ENCODE data around the gene LARGE1.
"Not testable (repeated sequence)": the region's sequence is repeated elsewhere in the genome, so short reads cannot be mapped to it uniquely, and the experiment has no call there.

LARGE1 gene

GRCh38 chr22:33884829-33885228 lies 35.4 kb downstream of the LARGE1 start:
- no peak for DNase-seq (ENCODE audit: low read depth in 2 of 2)

GRCh38 chr22:33883961-33884808 lies 36.1 kb downstream of the LARGE1 start:
- no peak for DNase-seq (ENCODE audit: low read depth in 2 of 2)

GRCh38 chr22:33883561-33883960 lies 36.7 kb downstream of the LARGE1 start:
- no peak for DNase-seq (ENCODE audit: low read depth in 2 of 2)

- no peak for DNase-seq (ENCODE audit: low read depth in 2 of 2)
Measured at GRCh38 chr22:33882991-33883390, 37.3 kb downstream of the LARGE1 start.

- no peak for DNase-seq (ENCODE audit: low read depth in 2 of 2)
Measured at GRCh38 chr22:33880986-33881385, 39.3 kb downstream of the LARGE1 start.

DNA sequence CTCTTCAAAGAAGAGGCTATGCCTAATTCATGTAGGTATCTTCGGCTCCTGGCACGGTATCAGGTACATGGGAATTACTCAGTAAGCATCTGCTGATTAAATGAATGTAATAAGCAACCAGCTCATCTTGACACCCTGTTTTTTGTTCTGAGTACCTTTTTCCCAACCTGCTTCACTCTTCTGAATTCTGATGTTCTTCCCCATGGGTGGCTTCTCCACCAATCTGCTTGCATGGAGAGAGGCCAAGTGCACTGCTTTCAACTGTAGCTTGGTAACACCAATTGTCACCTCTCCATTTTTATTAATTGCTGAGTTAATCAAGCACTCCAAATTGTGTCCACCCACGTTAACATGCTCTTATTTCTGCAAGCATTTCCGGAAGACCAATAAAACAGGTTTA lies 40.5 kb downstream of the LARGE1 start:
- no peak for DNase-seq (ENCODE audit: low read depth in 2 of 2)

DNA sequence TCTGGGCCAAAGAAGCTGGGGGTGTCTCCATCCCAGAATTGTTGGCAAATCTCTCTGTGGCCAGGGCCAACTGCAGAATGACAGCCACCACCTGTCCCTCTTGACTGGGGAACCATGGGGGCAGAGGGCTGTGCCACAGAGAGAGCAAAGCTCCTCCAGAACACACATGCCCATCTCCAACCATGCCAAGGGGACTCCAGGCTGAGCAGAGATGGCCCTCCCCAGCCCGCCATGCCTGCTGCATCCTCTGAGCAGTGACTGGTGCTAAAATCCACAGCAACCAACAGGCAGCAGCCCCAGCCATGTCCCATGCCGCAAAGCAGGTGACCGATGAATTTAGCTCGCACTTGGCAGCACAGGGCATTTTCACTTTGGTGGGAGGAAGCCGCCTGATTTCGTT lies 45.0 kb downstream of the LARGE1 start:
- no peak for DNase-seq (ENCODE audit: low read depth in 2 of 2)

DNA sequence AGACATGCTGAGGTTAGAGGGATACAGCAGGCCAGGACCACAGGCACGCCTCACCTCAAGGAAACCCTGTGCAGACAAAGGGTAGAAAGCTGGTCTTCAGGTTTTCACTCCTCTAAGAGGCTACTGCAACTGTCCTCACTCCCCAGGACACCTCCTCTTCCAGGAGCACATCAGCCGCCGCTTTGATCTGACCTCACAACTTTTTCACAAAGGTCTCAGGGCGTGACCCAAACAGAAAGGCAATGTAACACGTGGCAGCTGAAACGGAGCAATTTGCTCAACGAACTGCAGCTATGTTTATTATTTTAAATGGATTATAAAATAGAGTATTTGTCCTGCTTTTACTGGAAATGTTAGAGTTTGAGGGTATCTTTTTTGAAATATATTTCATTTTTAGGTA lies 46.1 kb downstream of the LARGE1 start:
- DNase-seq (ENCODE audit: low read depth in 2 of 2): no peak

DNA sequence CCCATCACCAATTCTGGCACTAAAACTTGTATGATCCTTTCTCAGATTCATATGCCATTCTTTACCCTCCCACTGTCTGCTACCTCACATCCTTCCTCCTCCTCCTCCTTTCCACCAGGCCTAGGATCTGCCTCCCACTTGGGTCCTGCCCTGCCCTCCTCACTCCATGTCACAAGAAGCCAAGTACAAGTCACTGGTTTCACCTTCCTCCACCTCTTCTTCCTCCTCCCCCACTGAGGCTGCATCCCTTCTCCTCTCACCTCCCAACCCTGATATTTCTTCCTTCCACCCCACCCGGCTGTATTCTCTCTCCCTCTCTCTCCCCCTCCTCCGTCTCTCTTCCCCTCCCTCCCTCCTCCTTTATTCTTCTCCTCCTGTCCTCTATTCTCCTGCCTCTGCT lies 46.6 kb downstream of the LARGE1 start:
- no peak for DNase-seq (ENCODE audit: low read depth in 2 of 2)

- no peak for DNase-seq (ENCODE audit: low read depth in 2 of 2)
Measured at GRCh38 chr22:33873186-33873585, 47.1 kb downstream of the LARGE1 start.

DNA sequence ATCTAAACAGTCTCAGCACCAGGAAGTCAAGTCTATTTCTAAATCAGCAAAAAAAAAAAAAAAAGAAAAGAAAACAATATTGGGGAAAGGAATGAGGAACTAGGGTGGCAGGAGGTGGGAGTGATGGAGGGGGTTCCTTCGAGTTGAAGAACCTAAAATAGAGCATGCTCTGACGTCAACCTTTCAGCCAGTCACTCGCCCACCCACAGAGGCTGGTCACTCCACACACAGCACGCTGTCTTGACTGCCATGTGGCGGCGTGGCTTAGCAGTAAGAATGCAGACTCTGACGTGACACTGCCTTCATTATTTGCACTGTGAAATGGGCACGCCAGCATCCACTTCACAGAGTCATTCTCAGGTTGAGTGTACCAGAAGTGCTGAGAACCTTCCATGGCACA lies 48.3 kb downstream of the LARGE1 start:
- DNase-seq (ENCODE audit: low read depth in 2 of 2): no peak

- no peak for DNase-seq (ENCODE audit: low read depth in 2 of 2)
Measured at GRCh38 chr22:33869946-33870345, 50.3 kb downstream of the LARGE1 start.

- DNase-seq (ENCODE audit: low read depth in 2 of 2): no peak
Measured at GRCh38 chr22:33867971-33868370, 52.3 kb downstream of the LARGE1 start.

DNA sequence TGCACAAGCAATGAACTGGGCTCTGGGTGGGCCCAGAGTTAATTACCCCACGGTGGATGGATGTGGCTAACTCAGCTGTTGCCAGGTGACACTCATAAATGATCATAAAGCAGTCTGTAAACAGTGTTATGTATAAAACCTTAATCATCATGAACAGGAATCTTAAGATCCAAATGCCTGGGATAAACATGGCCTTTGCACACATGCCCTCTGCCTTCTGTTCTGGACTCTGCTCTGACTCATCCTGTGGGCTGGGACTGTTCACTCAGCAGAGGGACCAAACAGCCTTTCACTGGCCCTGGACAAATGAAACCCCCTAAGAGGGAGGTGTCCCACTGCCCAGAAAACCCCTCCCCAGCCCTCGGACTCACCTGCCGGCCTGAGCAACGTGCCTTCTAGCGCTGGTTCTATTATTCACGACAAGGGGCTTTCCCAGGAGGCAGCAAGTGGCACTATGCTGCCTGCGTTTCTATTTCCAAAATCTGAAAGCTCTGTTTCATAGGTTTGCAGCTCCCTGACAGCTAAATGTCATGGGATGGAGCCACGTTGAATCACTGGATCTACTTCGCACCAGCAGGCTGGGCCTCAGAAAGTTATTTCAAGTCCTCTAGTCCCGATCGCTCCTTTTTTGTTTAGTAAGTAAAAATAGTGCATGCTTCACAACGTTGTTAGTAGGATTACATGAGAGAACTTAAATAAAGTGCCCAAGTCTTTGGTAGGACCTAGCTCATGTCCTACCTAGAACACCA lies 53.0 kb downstream of the LARGE1 start:
- no peak for DNase-seq (ENCODE audit: low read depth in 2 of 2)

GRCh38 chr22:33866511-33866910 lies 53.8 kb downstream of the LARGE1 start:
- no peak for DNase-seq (ENCODE audit: low read depth in 2 of 2)

DNA sequence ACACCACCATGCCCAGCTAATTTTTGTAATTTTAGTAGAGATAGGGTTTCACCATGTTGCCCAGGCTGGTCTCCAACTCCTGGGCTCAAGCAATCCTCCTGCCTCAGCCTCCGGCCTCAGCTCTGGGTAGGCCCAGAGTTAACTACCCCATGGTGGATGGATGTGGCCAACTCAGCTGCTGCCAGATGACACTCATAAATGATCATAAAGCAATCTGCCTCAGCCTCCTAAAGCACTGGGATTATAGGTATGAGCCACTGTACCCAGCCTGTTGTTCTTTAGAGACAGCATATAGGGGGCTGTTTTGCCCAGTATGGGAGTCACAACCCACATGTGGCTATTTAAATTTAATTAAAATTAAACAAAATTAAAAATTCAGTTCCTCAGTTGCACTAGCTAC lies 54.3 kb downstream of the LARGE1 start:
- DNase-seq (ENCODE audit: low read depth in 2 of 2): no peak

DNA sequence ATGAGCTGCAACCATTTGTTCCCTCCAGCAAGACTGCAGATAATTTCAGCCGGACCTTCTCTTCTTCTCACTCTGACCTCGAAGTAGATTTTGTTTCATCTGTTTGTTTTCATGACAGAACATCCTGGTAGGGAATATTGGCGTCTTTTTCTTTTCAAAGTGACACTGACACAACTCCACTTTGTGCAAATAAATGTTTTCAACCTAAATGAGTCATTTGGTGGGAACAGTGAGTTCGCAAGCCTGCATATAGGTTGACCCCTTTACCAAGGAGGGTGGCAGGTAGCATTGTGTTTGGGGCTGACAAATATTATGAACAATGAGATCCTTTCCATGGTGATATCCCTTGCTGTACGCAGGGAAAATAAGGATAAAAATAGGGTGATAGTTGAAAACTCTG lies 55.0 kb downstream of the LARGE1 start:
- DNase-seq (ENCODE audit: low read depth in 2 of 2): no peak

DNA sequence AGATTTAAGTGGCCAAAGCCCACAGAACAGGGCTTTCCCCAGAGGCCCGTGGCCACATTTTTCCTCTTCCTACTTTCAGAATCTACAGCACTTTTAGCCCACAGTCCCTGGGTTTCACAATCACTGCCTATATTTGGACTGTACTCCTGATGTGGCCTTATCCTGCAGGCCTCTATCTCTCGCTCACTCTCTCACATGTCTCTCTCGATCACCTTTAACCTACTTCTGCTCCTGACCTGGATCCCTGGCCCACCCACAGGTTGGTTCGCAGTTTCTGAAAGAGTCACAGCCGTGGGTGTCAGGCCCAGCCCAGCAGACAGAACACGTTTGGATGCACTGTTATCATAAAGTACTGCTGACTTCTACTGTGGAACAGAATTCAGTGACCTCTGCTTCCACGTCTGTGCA lies 55.5 kb downstream of the LARGE1 start:
- DNase-seq (ENCODE audit: low read depth in 2 of 2): no peak

DNA sequence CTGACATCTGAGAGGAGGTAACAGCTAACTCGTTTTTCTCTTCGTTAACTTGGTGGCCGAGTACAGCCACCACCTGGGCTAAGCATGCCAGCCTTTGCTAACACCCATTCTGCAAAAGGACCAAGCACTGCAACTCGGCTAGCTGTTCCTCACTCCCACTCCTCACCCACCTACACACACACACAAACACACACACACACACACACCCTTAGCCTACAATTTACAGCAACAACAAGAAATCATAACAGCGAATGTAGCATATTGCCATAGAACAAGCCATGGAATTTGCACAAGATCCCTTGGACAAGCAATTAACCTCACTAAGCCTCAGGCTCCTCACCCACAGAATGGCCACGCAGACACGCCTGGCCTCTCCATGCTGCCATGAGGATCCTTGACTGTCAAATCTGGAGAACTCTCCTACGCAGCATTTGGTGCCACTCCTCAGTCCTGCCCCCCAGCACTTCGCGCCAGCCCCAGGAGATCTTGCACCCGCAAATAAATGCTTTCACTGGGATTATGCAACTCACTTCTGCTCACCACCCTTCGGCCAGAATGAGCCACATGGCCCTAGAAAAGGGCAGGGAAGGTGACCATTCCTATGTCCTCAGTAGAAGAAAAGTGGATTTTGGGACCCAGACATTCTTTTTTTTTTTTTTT lies 58.9 kb downstream of the LARGE1 start:
- no peak for DNase-seq (ENCODE audit: low read depth in 2 of 2)

DNA sequence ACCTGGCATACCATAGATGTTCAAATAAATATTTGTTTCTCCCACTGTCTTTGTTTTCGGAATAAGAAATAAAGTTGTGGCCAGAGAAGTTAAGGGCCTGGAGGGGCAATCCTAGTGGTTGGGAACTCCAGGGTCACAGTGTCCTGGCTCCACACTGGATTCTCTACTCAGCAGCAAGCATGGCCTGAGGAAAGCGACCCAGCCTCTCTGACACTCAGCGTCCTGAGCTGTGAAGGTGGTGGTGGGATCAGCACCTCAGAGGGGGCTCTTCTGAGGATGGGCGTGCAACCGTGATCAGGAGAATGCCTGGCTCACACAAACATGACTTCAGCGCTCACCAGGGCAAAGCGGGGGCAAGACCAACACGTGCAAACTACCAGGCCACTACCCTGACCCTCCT lies 59.9 kb downstream of the LARGE1 start:
- no peak for DNase-seq (ENCODE audit: low read depth in 2 of 2)

DNA sequence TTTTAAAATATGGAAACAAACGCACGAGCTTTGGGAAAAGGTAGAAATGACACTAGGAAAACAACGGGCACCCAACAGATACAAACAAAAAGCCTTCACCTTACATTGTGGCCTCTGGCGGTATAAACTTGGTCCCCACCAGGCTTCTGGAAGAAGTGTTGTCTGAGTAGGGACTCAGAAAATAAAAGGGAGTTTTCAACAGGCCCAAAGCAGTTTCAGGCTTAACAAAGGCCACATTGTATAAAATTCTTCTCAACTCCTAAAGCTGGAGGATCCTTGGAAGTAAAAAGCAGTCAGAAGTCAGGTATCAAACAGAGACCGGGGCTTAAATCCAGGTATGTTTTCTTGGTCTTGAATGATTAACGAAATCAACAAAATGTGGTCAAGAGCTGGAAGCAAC lies 61.0 kb downstream of the LARGE1 start:
- DNase-seq (ENCODE audit: low read depth in 2 of 2): no peak

DNA sequence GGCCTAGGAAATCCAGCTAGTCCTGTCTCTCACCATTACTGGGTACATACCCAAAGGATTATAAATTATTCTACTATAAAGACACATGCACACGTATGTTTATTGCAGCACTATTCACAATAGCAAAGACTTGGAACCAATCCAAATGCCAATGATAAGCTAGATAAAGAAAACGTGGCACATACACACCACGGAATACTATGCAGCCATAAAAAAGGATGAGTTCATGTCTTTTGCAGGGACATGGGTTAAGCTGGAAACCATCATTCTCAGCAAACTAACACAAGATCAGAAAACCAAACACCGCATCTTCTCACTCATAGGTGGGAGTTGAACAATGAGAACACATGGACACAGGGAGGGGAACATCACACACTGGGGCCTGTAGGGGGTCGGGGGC lies 61.6 kb downstream of the LARGE1 start:
- DNase-seq (ENCODE audit: low read depth in 2 of 2): not testable (repeated sequence)

DNA sequence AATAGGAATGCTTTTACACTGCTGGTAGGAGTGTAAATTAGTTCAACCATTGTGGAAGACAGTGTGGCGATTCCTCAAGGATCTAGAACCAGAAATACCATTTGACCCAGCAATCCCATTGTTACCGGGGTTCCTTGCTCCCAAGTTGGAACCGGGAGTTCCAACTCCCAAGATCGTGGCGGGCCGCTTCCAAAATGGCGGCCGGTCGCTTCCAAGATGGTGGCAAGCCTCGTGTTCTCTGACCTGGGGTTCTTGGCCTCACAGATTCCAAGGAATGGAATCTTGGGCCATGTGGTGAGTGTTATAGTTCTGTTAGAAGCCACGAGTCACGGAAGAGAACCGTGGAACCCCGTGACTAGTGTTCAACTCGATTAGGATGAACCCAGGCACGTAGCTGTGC lies 62.5 kb downstream of the LARGE1 start:
- DNase-seq (ENCODE audit: low read depth in 2 of 2): not testable (repeated sequence)
